GM10248 (cell line): ENCODE measurements around the gene C5orf63.
A peak's percentile ranks its signal among the peaks of the same experiment; 100 is the strongest.
"Not testable (repeated sequence)": the region's sequence is repeated elsewhere in the genome, so short reads cannot be mapped to it uniquely, and the experiment has no call there.

Experiments used
- CTCF ChIA-PET: fragments of 300-600 bp; sonication (Branson Sonifier 250); formaldehyde crosslinking; extraction: SDS; loops from one replicate; lab custom pipeline; 2021; ENCODE audit warnings: antibody characterized with exemption; lab: Yijun Ruan, JAX
- POLR2A ChIA-PET: fragments of 350-650 bp; sonication (Branson Sonifier 250); formaldehyde crosslinking; extraction: SDS; loops from one replicate; lab custom pipeline; 2020; ENCODE audit warnings: antibody characterized with exemption; lab: Yijun Ruan, JAX
- DNase-seq: peaks from one replicate; pipeline ENCODE4 v3.0.0; 2012; ENCODE audit errors: extremely low spot score
- TF ChIP-seq, protein P1 (sequence below): IDR thresholded peaks from 2 replicates; pipeline ENCODE4 v1.5.1; 2012; ENCODE audit warnings: mild to moderate bottlenecking, low read depth; ENCODE audit errors: extremely low read depth, missing control alignments, control extremely low read depth

The C5orf63 gene

DNA sequence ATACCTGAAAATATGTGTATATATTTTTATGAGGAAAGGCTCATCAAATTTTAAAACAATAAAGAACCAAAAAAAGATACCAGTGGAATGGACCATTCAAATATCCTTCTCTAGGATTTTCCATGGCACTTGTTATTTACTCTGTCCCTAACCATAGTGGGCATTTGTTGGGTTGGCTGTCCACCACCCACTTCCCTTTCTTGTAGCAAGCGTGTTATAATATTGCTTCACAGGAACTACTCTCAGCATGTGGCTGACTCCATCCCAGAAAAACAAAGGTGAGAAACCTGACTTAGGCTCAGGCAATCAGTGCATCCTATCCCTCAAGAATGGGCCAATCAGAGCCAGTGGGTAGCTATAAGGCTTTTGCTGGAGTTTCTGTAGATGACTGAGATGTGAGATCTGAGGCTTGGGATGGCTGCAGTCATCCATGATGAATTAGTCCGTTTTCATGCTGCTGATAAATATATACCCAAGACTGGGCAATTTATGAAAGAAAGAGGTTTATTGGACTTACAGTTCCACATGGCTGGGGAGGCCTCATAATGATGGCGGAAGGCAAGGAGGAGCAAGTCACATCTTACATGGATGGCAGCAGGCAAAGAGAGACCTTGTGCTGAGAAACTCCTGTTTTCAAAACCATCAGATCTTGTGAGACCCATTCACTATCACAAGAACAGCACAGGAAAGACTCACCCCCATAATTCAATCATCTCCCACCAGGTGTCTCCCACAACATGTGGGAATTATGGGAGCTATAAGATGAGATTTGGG is 17.2 kb downstream of the C5orf63 start:
- CTCF ChIA-PET: interaction anchor here (0.7 to 3.0 kb wide), 3 partner anchors 9 to 15 kb away, joined by 4 to 9 read pairs (median 6); no protein-coding TSS in a partner anchor
- TF ChIP-seq, protein P1, sequence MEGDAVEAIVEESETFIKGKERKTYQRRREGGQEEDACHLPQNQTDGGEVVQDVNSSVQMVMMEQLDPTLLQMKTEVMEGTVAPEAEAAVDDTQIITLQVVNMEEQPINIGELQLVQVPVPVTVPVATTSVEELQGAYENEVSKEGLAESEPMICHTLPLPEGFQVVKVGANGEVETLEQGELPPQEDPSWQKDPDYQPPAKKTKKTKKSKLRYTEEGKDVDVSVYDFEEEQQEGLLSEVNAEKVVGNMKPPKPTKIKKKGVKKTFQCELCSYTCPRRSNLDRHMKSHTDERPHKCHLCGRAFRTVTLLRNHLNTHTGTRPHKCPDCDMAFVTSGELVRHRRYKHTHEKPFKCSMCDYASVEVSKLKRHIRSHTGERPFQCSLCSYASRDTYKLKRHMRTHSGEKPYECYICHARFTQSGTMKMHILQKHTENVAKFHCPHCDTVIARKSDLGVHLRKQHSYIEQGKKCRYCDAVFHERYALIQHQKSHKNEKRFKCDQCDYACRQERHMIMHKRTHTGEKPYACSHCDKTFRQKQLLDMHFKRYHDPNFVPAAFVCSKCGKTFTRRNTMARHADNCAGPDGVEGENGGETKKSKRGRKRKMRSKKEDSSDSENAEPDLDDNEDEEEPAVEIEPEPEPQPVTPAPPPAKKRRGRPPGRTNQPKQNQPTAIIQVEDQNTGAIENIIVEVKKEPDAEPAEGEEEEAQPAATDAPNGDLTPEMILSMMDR: no peak
- no peak for DNase-seq
- POLR2A ChIA-PET: no interaction called here

DNA sequence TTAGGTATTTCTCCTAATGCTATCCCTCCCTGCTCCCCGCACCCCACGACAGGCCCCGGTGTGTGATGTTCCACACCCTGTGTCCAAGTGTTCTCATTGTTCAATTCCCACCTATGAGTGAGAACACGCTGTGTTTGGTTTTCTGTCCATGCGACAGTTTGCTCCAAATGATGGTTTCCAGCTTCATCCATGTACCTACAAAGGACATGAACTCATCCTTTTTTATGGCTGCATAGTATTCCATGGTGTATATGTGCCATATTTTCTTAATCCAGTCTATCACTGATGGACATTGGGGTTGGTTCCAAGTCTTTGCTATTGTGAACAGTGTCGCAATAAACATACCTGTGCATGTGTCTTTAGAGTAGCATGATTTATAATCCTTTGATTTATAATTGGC is 19.8 kb downstream of the C5orf63 start:
- DNase-seq, POLR2A ChIA-PET: not testable (repeated sequence)
- CTCF ChIA-PET: interaction anchor here (1.5 kb wide), 1 partner anchor 25 kb away, joined by 3 read pairs; no protein-coding TSS in a partner anchor

DNA sequence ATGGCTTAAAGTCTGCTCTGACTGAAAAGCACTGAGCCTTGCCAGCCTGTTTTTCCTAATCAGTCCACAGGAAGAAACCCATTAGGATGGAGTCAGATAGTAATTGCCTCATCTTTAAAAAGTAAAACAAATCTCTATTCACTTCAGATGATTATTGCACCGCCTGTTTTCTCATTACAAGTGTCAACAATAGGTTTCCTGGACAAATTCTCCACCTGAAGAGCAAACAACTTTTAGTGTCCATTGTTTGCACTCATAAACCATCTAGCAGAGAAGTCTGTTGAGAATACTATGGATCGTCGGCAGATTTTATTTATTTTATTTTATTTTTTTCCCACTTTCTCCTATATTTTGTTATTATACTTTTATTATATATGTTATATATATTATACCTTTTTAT is 20.3 kb downstream of the C5orf63 start:
- DNase-seq: no peak

DNA sequence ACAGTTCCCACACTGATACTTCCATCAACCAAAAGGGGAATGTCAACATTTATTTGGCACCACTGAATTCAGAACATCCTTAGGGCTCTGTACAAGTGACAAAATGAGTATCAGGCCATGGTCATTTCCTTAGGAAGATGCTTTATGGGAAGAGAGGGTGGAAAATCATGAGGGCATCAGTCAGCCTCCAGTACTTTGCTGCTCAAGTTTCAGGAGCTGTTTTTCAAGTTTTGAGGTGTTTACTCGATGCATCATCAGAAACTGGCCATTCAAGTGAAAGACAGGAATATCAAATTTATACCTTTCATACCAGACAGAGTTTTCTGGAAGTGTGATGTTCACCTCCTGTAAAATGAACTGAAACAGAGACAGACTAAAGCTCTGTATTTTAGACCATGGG is 21.7 kb downstream of the C5orf63 start:
- POLR2A ChIA-PET: no interaction called here
- DNase-seq: no peak
- CTCF ChIA-PET: interaction anchor here (1.0 kb wide), 1 partner anchor 13 kb away, joined by 3 read pairs; no protein-coding TSS in a partner anchor
- TF ChIP-seq, protein P1: no peak

More for the DNA sequence above, 20.3 kb downstream of the C5orf63 start:
- ChIA-PET CTCF (no interaction called here), POLR2A (no interaction called here)
- TF ChIP-seq, protein P1: no peak

DNA sequence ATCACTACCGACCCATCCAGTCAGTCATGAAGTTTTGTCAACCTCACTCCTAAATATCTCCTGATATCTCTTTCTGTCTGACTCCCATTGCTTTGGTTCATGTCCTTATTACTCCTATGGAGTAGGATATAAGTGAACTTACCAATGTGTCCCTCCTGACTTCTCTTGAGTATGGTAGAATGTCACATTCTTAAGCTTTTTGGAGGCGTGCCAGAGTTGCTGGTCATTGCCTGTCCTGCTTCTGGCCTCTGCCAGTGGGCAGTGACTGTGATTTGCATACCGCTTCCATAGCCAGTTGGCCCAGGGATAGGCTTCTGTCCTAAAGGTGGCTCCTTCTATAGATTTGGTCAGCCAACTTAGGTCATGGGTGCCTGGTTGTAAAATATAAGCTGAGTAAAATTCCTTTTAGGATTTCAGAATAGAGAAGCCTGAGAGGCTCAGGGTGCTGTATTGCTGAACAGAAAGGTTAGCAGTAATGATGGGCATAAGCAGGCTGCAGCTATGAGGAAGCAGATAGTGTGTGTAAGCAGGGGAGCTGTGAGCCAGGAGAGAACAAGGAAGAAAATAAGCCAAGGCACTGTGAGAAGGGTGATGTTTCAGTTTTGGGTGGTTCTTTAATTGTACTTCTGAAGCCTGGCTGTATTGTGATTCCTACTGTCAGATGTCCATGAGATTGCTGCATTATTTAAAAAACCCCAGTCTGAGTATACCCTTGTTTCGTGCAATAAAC is 26.8 kb downstream of the C5orf63 start:
- no peak for DNase-seq
- ChIA-PET CTCF (interaction anchor here (0.7 to 1.2 kb wide), 5 partner anchors 9 to 209 kb away, joined by 3 to 9 read pairs (median 3); no protein-coding TSS in a partner anchor), POLR2A (no interaction called here)
- TF ChIP-seq, protein P1: no peak

DNA sequence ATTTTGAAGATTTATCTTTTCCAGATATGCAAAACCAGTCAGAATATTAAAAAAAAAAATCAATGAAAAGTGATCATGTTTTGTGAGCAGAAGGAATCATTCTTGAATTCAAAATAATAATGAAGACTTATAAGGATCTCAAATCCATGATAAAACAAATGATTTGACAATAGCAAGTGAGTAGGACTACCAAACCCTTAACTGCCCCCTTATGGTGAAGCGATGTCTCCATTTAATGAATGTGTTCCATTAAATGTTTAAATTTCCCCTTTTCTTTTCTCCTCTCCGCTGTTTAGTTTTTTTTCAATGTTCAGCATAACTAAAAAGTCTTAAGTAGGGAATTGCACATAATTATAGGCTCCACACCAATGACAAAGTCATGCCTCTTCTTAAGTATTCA is 30.7 kb downstream of the C5orf63 start:
- DNase-seq: no peak
- TF ChIP-seq, protein P1: peak; percentile 22
- ChIA-PET CTCF (interaction anchor here (3.2 kb wide), 1 partner anchor 14 kb away, joined by 9 read pairs; no protein-coding TSS in a partner anchor), POLR2A (no interaction called here)
